ENCODE results near the gene CD300H.

Gene CD300H

DNA sequence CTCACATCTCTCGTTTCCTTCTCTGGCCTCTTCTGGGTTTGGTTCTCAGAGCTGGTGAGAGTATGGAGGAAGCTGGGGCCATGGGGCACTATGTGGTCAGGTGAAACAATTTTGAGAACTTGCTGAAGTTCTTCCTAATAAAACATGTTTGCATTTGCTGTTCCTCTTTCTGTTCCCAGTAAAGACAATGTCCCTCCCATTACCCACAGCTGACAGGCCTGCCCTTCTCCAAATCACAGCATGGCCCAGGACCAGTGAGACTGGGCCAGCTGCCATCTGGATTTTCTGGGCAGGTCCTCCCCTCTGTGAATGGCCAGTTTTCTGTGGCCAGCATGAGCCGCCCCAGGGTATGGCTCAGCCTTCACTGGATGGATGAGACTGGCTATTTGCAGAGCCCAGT lies at the start of gene CD300H:
TSS of gene CD300H (minus strand) at position 113 of the 400 bp plus-strand sequence.
- no peak for DNase-seq (ENCODE audit: low read depth, low spot score)

DNA sequence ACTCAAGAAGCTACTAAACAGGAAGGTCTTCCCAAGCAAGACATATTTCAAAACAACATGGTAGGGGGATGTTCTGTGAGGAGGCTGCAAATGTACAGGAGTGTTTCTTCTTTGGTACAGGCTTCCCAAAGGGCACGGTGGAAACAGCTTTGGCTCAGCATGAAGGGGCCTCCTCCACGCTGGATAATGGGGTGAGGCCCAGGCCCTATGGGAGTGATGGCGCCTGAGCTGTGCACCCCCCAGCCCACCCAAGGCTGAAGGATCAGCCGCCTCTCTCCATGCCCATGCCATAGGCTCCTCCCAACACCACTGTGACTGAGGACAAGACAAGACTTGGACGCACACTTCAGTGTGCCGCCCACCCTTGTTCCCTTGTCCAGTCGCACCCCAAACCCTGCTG lies 49.4 kb upstream of the CD300H start:
- DNase-seq (ENCODE audit: low read depth, low spot score) = no peak

DNA sequence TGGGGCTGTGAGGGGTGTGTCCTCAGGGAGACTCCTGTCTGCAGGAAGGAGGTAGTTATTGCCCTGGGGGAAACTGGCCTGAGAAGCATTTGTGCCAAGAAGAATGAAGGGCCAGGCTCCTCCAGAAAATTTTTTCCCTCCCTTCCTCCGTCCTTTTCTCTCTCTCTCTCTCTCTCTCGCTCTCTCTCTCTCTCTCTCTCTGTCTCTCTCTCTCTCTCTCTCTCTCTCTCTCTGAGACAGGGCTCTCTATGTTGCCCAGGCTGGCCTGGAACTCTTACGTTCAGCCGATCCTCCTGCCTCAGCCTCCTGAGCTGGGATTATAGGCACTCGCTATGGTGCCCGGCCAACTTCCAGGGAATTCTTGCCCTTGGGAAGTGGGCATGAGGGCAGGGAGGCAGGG lies 44.7 kb upstream of the CD300H start:
- DNase-seq (ENCODE audit: low read depth, low spot score) = no peak

DNA sequence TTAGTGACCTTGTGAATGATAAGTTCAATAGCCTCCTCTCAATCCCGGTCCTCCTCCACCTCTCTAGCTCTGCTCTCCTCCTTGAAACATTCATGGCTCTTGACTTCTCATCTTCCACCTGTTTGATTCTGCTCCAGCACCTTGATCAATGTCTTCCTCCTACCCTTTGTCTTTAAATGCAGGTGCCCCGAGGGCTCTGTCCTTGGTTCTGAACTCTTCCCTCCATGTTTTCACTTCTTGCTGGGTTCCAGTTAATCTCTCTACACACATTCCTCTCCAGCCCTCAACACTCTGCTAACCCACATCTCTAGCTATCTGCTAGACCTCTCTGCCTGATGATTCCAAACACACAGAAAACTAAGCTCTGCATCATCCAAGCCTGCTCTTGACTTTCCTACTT lies 42.8 kb upstream of the CD300H start:
- DNase-seq (ENCODE audit: low read depth, low spot score) = no peak

DNA sequence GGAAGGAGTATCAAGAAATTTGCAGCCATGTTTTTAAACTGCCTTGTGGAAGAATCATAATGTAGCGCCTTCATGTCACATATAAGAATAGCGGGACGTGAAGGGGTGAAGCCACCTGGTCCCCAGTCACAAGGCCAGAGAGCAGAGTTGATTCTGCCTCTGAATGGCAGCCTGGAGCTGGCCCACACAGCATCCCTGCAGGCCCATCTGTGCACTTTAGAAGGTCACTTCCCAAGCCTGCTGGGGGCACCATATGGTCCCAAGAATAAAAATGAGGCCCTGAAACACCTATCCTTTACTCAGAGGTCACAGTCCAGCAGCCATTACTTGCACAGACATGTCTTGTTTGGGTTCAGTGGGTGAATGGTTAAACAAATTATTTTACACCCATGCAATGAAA lies 41.2 kb upstream of the CD300H start:
- DNase-seq (ENCODE audit: low read depth, low spot score) = no peak

DNA sequence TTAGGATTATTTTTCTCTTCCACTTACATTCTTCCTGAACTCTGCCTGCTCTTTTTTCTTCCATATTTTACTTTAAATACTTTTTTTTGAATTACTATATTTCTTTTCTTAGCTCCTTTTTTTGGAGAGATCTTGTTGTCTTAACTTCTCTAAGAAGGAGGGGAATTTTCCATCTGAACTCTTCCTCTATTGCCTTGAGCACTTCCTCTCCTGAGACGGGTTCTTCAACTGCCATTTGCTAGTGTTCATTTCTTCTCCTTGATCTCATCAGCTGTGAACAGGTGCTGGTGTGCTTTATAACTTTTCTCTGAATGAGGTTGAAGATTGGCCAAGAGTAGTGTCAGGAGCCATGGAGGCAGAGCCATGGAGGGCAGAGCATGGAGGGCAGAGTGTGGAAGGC lies 39.9 kb upstream of the CD300H start:
- no peak for DNase-seq (ENCODE audit: low read depth, low spot score)

DNA sequence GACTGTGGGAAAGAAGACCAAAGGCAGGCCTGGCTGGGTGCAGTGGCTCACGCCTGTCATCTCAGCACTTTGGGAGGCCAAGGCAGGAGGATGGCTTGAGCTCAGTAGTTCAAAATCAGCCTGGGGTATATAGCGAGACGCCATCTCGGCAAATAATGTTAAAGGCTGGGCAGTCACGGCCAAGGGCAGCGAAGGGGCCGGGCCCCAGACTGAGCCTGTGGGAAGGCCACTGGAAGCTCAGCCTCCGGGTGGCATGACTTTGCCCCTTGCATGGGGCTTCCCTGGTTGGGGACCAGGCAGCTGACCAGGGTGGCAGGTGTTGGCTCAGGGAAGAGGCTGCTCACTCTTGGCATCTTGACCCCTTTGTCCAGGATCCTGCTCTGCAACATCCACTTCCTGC lies 38.7 kb upstream of the CD300H start:
- DNase-seq (ENCODE audit: low read depth, low spot score) = no peak

DNA sequence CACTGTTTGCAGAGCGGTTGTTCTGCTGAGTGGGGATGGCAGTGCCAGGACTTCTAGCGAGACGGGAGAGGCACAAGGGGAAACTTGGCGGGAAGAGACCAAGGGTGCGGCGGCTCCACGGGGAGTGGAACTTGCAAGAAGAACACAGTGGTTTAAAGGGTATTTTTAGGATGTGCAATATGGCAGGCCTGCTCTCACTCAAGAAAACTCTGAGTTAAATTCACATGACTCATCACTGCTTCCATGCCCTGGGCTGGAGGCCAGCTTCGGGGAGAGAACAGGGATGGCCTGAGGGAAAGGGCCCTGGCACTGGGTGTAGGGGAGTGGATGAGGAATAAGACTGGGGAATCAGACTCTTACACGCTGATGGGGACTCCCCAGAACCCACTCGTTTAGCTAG lies 38.1 kb upstream of the CD300H start:
- no peak for DNase-seq (ENCODE audit: low read depth, low spot score)

DNA sequence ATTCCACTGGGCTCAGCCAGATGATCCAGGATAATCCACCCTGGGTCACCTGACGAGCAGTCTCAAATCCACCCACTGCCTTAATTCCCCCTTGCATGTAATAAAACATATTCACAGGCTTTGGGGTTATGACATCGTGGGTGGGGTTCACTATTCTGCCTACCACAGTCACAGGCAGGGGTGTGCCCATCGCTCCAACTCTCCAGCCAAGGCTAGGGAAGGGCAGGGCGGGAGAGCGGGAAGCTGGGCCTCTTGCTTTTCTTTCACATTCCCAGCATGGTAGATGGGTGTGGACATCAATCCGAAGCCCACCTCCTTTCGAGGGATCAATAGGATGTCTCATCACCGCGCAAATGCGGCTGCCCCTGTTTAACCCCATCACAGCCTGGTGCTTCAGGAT lies 37.5 kb upstream of the CD300H start:
- DNase-seq (ENCODE audit: low read depth, low spot score) = no peak

DNA sequence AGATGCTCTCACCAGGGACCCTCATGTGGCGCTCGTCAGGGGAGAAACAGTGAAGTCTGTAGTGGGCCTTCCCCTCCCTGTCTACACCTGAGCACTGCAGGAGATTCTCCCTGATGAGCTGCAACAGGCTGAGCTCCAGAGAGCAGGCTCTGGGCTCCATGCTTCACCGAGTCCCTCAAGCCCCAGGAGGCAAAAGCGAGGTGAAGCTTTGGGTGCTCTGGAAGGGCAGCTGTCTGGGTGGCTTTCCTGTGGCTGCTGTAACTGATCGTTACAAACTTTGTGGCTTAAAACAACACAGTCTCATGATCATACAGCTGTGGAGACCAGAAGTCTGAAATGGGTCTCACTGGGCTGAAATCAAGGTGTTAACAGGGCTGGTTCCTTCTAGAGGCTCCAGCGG lies 36.9 kb upstream of the CD300H start:
- DNase-seq (ENCODE audit: low read depth, low spot score) = no peak

DNA sequence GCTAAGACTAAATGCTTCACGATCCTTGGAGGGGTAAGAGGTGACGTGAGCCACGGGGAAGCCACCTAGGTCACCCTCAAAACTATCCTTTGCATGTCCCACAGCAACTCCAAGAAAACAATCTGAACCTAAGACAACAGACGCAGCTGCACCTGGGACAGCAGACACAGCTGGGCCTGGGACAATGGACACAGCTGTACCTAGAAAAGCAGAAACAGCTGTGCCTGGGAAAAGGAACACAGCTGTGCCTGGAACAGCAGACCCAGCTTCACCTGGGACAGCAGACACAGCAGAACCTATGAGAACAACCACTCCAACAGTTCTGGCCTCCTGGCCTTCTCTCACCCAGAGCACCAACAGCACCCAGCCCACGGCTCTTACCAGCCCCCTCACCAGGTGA lies 36.4 kb upstream of the CD300H start:
- no peak for DNase-seq (ENCODE audit: low read depth, low spot score)

DNA sequence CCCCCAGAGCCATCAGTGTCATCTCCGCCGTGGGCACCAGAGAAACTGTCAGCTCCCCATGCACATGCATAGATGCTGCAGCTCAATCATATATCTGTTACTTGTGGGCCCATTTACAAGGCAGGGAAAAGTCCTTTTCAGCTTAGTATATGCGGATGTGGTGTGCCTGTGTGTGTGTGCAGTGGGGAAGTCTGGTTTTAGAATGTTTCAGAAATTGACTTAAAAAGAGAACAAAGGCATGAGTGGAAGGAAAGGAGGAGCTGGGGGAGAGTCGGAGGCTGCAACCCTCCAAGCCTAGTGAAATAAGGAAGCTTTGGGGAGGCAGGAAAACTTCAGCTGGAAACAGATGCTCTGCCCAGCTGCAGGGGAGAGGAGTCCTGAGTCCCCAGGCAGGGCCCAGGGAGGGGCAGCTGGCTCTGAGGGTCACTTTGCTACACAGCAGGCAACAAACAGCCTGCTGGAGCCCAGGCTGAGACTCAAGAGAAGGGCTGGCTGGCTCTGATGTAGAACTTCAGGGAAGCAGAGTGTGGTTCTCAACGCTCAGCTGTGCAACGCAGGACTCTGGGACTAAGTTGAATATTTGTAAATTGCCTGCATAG lies 35.8 kb upstream of the CD300H start:
- no peak for DNase-seq (ENCODE audit: low read depth, low spot score)

DNA sequence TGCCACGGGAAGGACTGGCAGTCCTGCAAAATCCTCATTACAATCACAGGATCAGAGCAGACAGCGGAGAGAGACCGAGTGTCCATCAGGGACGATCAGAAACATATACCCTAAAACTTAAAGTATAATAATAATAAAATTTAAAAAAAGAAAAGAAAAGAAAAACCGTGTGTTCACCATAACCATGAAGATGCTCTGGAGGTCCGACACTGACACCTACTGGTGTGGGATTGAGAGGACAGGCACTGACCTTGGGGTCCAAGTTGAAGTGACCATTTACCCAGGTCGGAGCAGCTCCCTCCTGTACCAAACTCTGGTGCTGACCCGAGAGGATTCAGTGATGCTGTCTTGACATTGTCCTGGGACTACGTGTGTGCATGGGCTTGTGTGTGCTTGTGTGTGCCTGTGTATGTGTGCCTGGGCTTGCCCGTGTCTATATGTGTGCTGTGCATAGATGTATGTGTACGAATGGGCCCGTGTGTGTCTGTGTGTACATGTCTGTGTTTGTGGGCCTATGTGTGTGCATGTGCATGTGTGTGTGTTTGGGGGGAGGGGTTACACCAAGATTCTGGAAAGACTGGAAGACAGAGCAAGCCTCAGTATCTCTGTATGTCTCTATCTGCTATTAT lies 34.7 kb upstream of the CD300H start:
- no peak for DNase-seq (ENCODE audit: low read depth, low spot score)

DNA sequence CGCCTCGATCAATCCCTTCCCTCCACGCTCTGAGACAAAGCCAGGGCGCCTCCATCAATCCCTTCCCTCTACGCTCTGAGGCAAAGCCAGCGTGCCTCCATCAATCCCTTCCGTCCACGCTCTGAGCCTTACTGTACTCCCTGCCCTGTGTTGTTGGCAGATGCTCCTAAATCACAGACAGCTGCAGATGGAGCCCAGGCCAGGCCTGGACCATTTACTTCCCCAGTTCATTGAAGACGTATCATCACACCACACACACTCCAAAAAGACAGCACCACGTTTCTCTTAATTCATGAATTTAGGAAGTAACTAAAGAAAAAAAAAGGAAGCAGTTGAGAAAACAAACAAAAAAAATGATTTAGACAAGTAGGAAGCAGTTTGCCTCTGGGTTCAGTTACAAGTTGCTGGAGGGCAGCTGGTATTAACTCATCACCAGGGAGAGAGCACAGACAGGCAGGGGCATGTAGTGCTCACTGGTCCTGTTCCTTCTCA lies 32.2 kb upstream of the CD300H start:
- no peak for DNase-seq (ENCODE audit: low read depth, low spot score)

DNA sequence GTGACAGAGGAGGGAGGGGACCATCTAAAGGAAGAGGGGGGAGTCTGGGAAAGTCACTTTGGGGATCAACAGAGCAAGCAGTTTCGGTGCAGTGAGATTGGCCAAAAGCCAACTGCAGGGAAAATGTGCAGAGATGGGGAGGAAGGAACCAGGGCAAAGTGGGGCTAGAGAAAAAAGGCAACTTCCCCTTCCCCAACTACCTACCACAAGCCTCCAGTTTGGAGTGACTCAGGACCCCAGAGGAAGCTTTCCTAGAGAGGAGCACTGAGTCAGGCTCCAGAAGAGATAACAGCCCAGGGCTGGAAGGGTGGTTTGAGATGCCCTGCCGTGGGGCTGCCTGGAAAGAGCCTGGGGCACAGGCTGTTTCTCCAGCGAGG lies 31.7 kb upstream of the CD300H start:
- no peak for DNase-seq (ENCODE audit: low read depth, low spot score)

DNA sequence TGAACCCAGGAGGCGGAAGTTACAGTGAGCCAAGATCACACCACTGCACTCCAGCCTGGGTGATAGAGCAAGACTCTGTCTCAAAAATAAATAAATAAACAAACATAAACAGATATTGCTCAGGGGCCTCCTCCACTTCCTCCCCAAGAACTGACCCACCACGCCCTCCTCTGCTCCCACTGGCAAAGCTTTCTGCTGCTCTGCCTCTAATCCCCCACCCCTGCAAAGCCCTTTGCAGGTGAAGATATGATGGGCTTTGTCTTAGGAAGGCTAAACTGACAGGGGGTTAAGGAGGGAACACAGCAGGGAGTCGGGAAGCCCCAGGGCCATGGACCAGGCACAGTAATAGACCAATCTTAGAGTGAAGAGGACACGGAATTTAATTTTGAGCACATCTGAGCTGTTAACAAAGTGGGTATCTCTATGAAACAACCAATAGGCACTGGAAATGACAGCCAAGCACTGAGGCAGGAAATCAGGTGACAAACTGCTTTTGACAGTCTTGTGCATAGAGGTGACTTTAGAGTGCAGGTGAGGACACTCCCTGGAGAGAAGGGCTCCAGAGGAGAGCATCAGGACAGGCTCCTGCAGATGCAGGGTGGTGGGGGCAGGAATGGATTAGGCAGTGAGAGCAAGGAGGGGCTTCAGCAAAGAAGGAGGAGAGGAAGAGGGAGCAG lies 31.2 kb upstream of the CD300H start:
- DNase-seq (ENCODE audit: low read depth, low spot score) = no peak

DNA sequence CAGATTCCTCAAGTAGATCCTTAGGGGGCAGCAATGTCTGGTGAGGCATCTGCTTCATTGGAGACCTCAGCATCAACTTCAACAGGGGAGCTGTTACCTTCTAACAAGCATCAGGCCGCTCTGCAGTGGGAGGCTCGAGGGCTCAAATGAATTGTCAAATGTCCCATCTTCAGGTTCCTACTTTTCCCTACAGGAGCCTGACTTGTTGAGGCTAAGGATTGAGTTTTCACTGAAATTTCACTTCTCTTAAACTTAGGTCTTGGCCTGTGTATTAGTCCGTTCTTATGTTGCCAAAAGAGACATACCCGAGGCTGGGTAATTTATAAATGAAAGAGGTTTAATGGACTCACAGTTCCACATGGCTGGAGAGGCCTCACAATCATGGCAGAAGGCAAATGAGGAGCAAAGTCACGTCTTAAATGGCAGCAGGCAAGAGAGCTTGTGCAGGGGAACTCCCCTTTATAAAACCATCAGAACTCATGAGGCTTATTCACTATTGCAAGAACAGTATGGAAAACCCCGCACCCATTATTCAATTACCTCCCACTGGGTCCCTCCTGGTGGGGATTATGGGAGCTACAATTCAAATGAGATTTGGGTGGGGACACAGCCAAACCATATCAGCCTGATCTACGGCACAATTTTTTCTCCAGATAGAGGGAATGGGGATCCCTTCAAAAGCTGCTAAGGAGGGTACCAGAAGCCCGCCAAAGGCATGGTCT lies 29.9 kb upstream of the CD300H start:
- no peak for DNase-seq (ENCODE audit: low read depth, low spot score)

DNA sequence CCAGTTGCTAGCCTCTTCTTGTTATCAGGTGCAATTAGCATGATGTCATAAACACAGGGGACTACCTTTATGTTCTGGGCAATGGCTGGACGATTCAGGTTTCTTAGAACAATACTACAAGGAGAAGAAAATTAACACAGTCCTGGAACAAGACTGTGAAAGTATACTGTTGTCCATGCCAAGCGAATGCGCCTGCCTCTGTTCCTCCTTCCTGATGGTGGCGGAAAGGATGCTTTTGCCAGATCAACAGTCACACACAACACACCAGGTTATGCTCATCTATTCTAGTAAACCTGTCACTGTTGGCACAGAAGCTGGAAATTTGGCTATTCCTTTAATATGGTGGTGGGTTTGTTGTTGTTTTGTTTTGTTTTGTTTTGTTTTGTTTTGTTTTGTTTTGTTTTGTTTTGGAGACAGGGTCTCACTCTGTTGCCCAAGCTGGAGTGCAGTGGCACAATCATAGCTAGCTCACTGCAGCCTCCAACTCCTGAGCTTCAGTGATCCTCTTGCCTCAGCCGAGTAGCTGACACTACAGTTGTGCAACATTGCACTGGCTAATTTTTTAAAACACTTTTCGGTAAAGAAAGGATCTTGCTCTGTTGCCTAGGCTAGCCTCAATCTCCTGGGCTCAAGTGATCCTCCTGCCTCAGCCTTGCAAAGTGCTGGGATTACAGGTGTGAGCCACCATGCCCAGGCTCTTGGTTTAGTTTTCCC lies 27.9 kb upstream of the CD300H start:
- DNase-seq (ENCODE audit: low read depth, low spot score) = no peak

DNA sequence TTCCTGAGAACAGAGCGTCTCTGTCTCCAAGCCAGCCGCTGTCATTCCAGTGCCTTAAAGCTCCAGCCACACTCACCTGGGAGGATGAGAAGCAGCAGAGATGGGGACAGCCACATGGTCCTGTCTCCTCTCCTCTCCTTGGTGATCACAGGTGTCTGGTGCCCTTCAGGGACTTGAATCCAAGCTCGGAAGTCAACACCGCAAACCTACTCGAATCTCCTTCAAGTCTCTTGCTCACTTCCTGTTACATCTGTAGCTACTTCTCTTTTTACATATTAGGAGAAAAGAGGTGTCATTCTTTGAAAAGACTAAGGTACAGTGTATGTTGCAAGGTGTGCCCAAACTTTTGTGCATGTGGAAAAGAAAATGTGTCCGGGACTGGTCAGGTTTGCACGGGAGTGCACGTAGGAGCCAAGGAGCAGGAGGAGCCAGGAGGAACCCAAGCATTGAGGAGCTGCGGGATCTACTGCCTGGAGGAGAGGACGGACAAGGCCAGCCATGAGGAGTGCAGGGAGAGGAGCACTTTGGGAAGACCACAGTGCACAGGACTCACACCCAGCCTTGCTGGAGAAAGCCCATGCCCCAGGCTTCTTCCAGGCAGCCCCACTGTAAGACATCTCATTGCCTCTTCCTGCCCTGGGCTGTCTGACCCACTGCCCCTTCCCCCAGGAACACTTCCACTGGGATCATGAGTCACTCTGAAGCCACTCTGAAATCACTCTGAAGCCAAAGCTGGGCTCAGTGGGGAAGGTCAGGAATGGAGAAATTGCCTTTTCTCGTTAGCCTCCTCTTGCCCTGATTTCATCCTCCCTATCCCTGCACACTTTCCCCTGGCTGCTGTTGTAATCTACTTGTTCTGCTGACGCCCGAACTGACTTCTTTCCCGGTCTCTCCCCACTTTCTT lies 25.0 kb upstream of the CD300H start, which contains the start of gene CD300LD:
TSS of gene CD300LD (minus strand) at position 197 of the 904 bp plus-strand sequence. CDS start at position 116, 81 bp downstream.
- DNase-seq (ENCODE audit: low read depth, low spot score) = no peak

DNA sequence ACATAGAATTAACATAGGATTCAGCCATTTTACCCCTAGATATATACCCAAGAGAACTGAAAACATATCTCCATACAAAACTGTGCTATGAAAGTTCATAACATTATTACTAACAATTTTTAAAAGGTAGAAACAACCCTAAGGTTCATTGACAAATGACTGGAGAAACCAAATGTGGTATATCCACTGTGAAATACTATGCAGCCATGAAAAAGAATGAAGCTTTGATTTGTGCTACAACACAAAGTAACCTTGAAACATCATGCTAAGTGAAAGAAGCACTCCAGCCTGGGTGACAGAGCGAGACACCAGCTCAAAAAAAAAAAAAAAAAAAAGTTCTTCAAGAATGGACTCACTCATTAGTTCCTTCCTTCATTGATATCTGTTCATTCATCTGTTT lies 24.2 kb upstream of the CD300H start:
- no peak for DNase-seq (ENCODE audit: low read depth, low spot score)

DNA sequence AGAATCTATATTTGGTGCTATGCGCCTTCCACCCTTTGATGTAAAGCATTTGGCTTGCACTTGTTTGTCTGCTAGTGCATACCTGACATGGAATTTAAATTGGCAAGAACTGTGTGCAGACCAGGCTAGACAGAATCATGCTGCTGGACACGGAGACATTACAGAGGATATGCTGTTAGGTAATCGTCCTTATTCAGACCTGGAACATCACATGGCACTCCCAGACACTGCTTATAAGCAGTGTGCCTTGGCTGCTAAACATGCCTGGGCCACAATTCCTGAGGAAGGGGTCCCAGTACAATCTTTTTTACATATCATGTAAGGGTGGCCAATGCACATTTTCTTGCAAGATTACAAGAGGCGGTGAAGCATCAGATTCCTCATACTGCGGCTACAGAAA lies 18.4 kb upstream of the CD300H start:
- no peak for DNase-seq (ENCODE audit: low read depth, low spot score)

All from iPS DF 19.7 (cell line).